ENCODE measurements around the gene PRRT1B.
A peak's percentile ranks its signal among the peaks of the same experiment; 100 is the strongest.

PRRT1B gene

GRCh38 chr9:131529597-131530545 lies 15.5 kb upstream of the PRRT1B start:
- ATAC-seq, result no peak
- TF ChIP-seq, protein P1, sequence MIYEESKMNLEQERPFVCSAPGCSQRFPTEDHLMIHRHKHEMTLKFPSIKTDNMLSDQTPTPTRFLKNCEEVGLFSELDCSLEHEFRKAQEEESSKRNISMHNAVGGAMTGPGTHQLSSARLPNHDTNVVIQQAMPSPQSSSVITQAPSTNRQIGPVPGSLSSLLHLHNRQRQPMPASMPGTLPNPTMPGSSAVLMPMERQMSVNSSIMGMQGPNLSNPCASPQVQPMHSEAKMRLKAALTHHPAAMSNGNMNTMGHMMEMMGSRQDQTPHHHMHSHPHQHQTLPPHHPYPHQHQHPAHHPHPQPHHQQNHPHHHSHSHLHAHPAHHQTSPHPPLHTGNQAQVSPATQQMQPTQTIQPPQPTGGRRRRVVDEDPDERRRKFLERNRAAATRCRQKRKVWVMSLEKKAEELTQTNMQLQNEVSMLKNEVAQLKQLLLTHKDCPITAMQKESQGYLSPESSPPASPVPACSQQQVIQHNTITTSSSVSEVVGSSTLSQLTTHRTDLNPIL (CRISPR knock-in tag; IDR thresholded peaks at IDR 0.05; ENCODE audit: low read depth), result no peak
- TF ChIP-seq BACH2 (CRISPR knock-in tag; IDR thresholded peaks at IDR 0.05; ENCODE audit: borderline replicate concordance), result no peak
- no peak for TF ChIP-seq TCF4 (CRISPR knock-in tag; IDR thresholded peaks at IDR 0.05; ENCODE audit: borderline replicate concordance)
- TF ChIP-seq ZNF565 (CRISPR knock-in tag; conservative IDR thresholded peaks at IDR 0.05; ENCODE audit: low read depth), result no peak
- no peak for TF ChIP-seq OSR1 (CRISPR knock-in tag; IDR thresholded peaks at IDR 0.05)
- TF ChIP-seq GLIS3 (CRISPR knock-in tag; IDR thresholded peaks at IDR 0.05), result no peak
- TF ChIP-seq RARB (CRISPR knock-in tag; IDR thresholded peaks at IDR 0.05), result no peak
- TF ChIP-seq ZFP3 (CRISPR knock-in tag; IDR thresholded peaks at IDR 0.05), result no peak
- TF ChIP-seq TSHZ2 (CRISPR knock-in tag; IDR thresholded peaks at IDR 0.05), result no peak
- TF ChIP-seq ZNF70 (CRISPR knock-in tag; IDR thresholded peaks at IDR 0.05), result no peak
- no peak for TF ChIP-seq CSDC2 (CRISPR knock-in tag; IDR thresholded peaks at IDR 0.05)
- no peak for TF ChIP-seq SNAI2 (CRISPR knock-in tag; IDR thresholded peaks at IDR 0.05)
- no peak for TF ChIP-seq ARNTL (CRISPR knock-in tag; IDR thresholded peaks at IDR 0.05; ENCODE audit: borderline replicate concordance, low read depth)
- no peak for TF ChIP-seq TOX (CRISPR knock-in tag; IDR thresholded peaks at IDR 0.05; ENCODE audit: borderline replicate concordance)
- TF ChIP-seq, protein P2, sequence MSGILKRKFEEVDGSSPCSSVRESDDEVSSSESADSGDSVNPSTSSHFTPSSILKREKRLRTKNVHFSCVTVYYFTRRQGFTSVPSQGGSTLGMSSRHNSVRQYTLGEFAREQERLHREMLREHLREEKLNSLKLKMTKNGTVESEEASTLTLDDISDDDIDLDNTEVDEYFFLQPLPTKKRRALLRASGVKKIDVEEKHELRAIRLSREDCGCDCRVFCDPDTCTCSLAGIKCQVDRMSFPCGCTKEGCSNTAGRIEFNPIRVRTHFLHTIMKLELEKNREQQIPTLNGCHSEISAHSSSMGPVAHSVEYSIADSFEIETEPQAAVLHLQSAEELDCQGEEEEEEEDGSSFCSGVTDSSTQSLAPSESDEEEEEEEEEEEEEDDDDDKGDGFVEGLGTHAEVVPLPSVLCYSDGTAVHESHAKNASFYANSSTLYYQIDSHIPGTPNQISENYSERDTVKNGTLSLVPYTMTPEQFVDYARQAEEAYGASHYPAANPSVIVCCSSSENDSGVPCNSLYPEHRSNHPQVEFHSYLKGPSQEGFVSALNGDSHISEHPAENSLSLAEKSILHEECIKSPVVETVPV (CRISPR knock-in tag; IDR thresholded peaks at IDR 0.05), result no peak
- no peak for TF ChIP-seq ESRRG (CRISPR knock-in tag; IDR thresholded peaks at IDR 0.05)
- TF ChIP-seq ZNF8 (CRISPR knock-in tag; IDR thresholded peaks at IDR 0.05), result no peak
- TF ChIP-seq ISL1 (CRISPR knock-in tag; IDR thresholded peaks at IDR 0.05), result no peak
- no peak for TF ChIP-seq POU6F1 (CRISPR knock-in tag; IDR thresholded peaks at IDR 0.05; ENCODE audit: borderline replicate concordance, low read depth)

- ATAC-seq, result peak; percentile 63
- TF ChIP-seq OSR1 (CRISPR knock-in tag; IDR thresholded peaks at IDR 0.05), result no peak
- no peak for TF ChIP-seq ZNF8 (CRISPR knock-in tag; IDR thresholded peaks at IDR 0.05)
- no peak for TF ChIP-seq SNAI2 (CRISPR knock-in tag; IDR thresholded peaks at IDR 0.05)
- TF ChIP-seq, protein P1 (CRISPR knock-in tag; IDR thresholded peaks at IDR 0.05; ENCODE audit: low read depth), result no peak
- no peak for TF ChIP-seq ISL1 (CRISPR knock-in tag; IDR thresholded peaks at IDR 0.05)
- no peak for TF ChIP-seq ZFP3 (CRISPR knock-in tag; IDR thresholded peaks at IDR 0.05)
- no peak for TF ChIP-seq PPARA (CRISPR knock-in tag; IDR thresholded peaks at IDR 0.05; ENCODE audit: borderline replicate concordance)
- no peak for TF ChIP-seq ZFP30 (CRISPR knock-in tag; IDR thresholded peaks at IDR 0.05)
- no peak for TF ChIP-seq ARNTL (CRISPR knock-in tag; IDR thresholded peaks at IDR 0.05; ENCODE audit: borderline replicate concordance, low read depth)
- TF ChIP-seq CSDC2 (CRISPR knock-in tag; IDR thresholded peaks at IDR 0.05), result no peak
These were observed 14.8 kb upstream of the PRRT1B start for GRCh38 chr9:131530546-131530919.
